DND-41 (cell line): ENCODE results near the gene HID1.

Experiments used
- ATAC-seq: fragments of 200-7000 bp; cut with Tn5 transposase; 3 replicates; pipeline ENCODE4 v1.9.1; 2021; ENCODE audit warnings: low read depth; ENCODE audit not compliant: insufficient read depth
- DNase-seq: peaks from one replicate; pipeline ENCODE4 v3.0.0-alpha.2; 2020
- H2AFZ ChIP-seq: 2 replicates; pipeline ENCODE4 v1.6.0; 2012; ENCODE audit warnings: low read depth, low read length
- H3K27ac ChIP-seq: 2 replicates; pipeline ENCODE4 v1.5.1; 2012; ENCODE audit warnings: low read length, inconsistent platforms
- H3K27me3 ChIP-seq: fragments of 200-600 bp; sonication (generic); 2 replicates; pipeline ENCODE4 v1.6.0; 2012; ENCODE audit warnings: low read length, mild to moderate bottlenecking, inconsistent platforms; ENCODE audit not compliant: insufficient read depth, poor library complexity
- H3K36me3 ChIP-seq: 2 replicates; pipeline ENCODE4 v1.5.1; 2012; ENCODE audit warnings: low read length, inconsistent platforms; ENCODE audit not compliant: insufficient read depth
- H3K4me1 ChIP-seq: 2 replicates; pipeline ENCODE4 v1.5.1; 2012; ENCODE audit warnings: mild to moderate bottlenecking, low read length; ENCODE audit not compliant: insufficient read depth
- H3K4me2 ChIP-seq: 2 replicates; pipeline ENCODE4 v1.6.0; 2012; ENCODE audit warnings: mild to moderate bottlenecking, moderate library complexity, low read length, inconsistent platforms; ENCODE audit not compliant: insufficient read depth
- H3K4me3 ChIP-seq, 2 experiments: fragments of 200-600 bp in 1 of 2; shearing (Covaris generic) in 1 of 2; 2 replicates each; pipeline ENCODE4 v1.5.1; 2012 to 2016; ENCODE audit warnings: inconsistent platforms in 2 of 2, low read length in 2 of 2, mild to moderate bottlenecking in 2 of 2, low read depth in 1 of 2, moderate library complexity in 1 of 2
- H3K79me2 ChIP-seq: 2 replicates; pipeline ENCODE4 v1.6.0; 2012; ENCODE audit warnings: low read length, inconsistent platforms; ENCODE audit not compliant: insufficient read depth
- H3K9ac ChIP-seq: 2 replicates; pipeline ENCODE4 v1.6.0; 2012; ENCODE audit warnings: low read depth, mild to moderate bottlenecking, inconsistent platforms, low read length, moderate library complexity
- H3K9me3 ChIP-seq: 2 replicates; pipeline ENCODE4 v1.5.1; 2012; ENCODE audit warnings: low read length, moderate library complexity, mild to moderate bottlenecking, inconsistent platforms; ENCODE audit not compliant: insufficient read depth, severe bottlenecking
- H4K20me1 ChIP-seq: 2 replicates; pipeline ENCODE4 v1.6.0; 2012; ENCODE audit warnings: low read length; ENCODE audit not compliant: insufficient read depth
- CTCF ChIP-seq: IDR thresholded peaks from 2 replicates; pipeline ENCODE4 v1.5.1; 2012; ENCODE audit warnings: borderline replicate concordance, low read length, moderate library complexity, mild to moderate bottlenecking; ENCODE audit not compliant: poor library complexity, severe bottlenecking; ENCODE audit errors: extremely low read depth
- EZH2 ChIP-seq: IDR thresholded peaks from 3 replicates; pipeline ENCODE4 v1.6.1; 2012; ENCODE audit warnings: borderline replicate concordance, low read depth, mild to moderate bottlenecking, moderate library complexity, low read length, inconsistent platforms; ENCODE audit not compliant: severe bottlenecking

The HID1 gene

GRCh38 chr17:74992223-74992622 is 19.7 kb upstream of the HID1 start:
- Histone ChIP-seq H4K20me1 (peaks cover 10% of the 10 kb centered on the region), H3K79me2 (no peaks in the 10 kb centered on the region), H3K4me1 (peaks cover 11% of the 10 kb centered on the region)

GRCh38 chr17:74990581-74991105 is 18.1 kb upstream of the HID1 start:
- Histone ChIP-seq H3K36me3 (no peaks in the 10 kb centered on the region), H3K27ac (no peak overlapping the region), H3K79me2 (no peaks in the 10 kb centered on the region), H3K4me3 (no peak overlapping the region), H3K4me1 (peaks cover 16% of the 10 kb centered on the region), H3K9ac (no peak overlapping the region), H3K27me3 (peaks cover 18% of the 10 kb centered on the region), H4K20me1 (peaks cover 10% of the 10 kb centered on the region), H3K9me3 (no peaks in the 10 kb centered on the region), H3K4me2 (no peak overlapping the region), H2AFZ (no peak overlapping the region)
- ATAC-seq (no peak), DNase-seq (no peak)
- TF ChIP-seq CTCF (no peak), EZH2 (no peak)

More at GRCh38 chr17:74992223-74992622, 19.7 kb upstream of the HID1 start:
- no peak overlapping the region for H2AFZ ChIP-seq
- no peak overlapping the region for H3K4me2 ChIP-seq
- H3K27ac ChIP-seq: no peak overlapping the region
- no peaks in the 10 kb centered on the region for H3K36me3 ChIP-seq
- peaks cover 18% of the 10 kb centered on the region for H3K27me3 ChIP-seq
- no peak for TF ChIP-seq EZH2
- no peak for TF ChIP-seq CTCF
- ATAC-seq (no peak), DNase-seq (no peak)
- H3K9ac ChIP-seq: no peak overlapping the region
- H3K4me3 ChIP-seq: no peak overlapping the region
- H3K9me3 ChIP-seq: no peaks in the 10 kb centered on the region

- no peak for TF ChIP-seq CTCF
- peak; percentile 74 for TF ChIP-seq EZH2
- peak overlapping the region; percentile 47; the same call in 1 of the 2 replicates for H2AFZ ChIP-seq
- DNase-seq: no peak
- H3K27ac ChIP-seq: no peak overlapping the region
- peaks cover 16% of the 10 kb centered on the region for H3K4me1 ChIP-seq
- ATAC-seq: peak; percentile 58
- peak overlapping the region; percentile 79 for H3K4me2 ChIP-seq
- H4K20me1 ChIP-seq: peaks cover 10% of the 10 kb centered on the region
- no peaks in the 10 kb centered on the region for H3K36me3 ChIP-seq
- H3K9me3 ChIP-seq: no peaks in the 10 kb centered on the region
- no peaks in the 10 kb centered on the region for H3K79me2 ChIP-seq
- peak overlapping the region; percentile 19 to 54; a peak in 2 of 4 replicates for H3K4me3 ChIP-seq
- peak overlapping the region; percentile 53 for H3K9ac ChIP-seq
- peaks cover 18% of the 10 kb centered on the region for H3K27me3 ChIP-seq
Observed at GRCh38 chr17:74987909-74988711, 15.6 kb upstream of the HID1 start.
